Stimulated activated CD8-positive, alpha-beta memory T cell treated with anti-CD3 and anti-CD28 coated beads, Interleukin-12 subunit alpha, Interleukin-12 subunit beta, amount 100 ng/mL, for 4 hours (primary cell): Measurements from ENCODE around the gene NXF1.
"Not testable (repeated sequence)": the region's sequence is repeated elsewhere in the genome, so short reads cannot be mapped to it uniquely, and the experiment has no call there.

Experiments used
- DNase-seq: peaks from one replicate; pipeline ENCODE4 v3.0.0-alpha.2; 2020; ENCODE audit warnings: low read depth

Gene NXF1

GRCh38 chr11:62787005-62787759 is 18.1 kb downstream of the NXF1 start, which contains the start of gene TMEM179B:
TSS of gene TMEM179B (plus strand) at chr11:62787402. CDS start at chr11:62787432, 30 bp downstream.
- DNase-seq = peak; percentile 94

- peak; percentile 70 for DNase-seq
Observed at GRCh38 chr11:62786318-62787004, 18.8 kb downstream of the NXF1 start.

- DNase-seq = no peak
Observed at GRCh38 chr11:62782753-62783152, 22.5 kb downstream of the NXF1 start.

GRCh38 chr11:62778441-62778840 is 26.8 kb downstream of the NXF1 start:
- DNase-seq = no peak

GRCh38 chr11:62777389-62777788 is 27.9 kb downstream of the NXF1 start:
- DNase-seq = no peak

- DNase-seq = no peak
Observed at GRCh38 chr11:62775646-62776045, 29.6 kb downstream of the NXF1 start.

- DNase-seq = no peak
Observed at GRCh38 chr11:62774407-62774806, 30.8 kb downstream of the NXF1 start.

GRCh38 chr11:62771144-62772021 is 33.9 kb downstream of the NXF1 start, which contains the start of gene TAF6L:
TSS of gene TAF6L (plus strand) at chr11:62771396. CDS start at chr11:62775784, 4,388 bp downstream.
- DNase-seq = peak; percentile 85

GRCh38 chr11:62770778-62771143 is 34.5 kb downstream of the NXF1 start:
- DNase-seq = no peak

GRCh38 chr11:62760867-62761227 is 44.4 kb downstream of the NXF1 start:
- DNase-seq = not testable (repeated sequence)

GRCh38 chr11:62757846-62758788 is 47.1 kb downstream of the NXF1 start:
- no peak for DNase-seq

- DNase-seq = no peak
Observed at GRCh38 chr11:62755086-62755615, 50.1 kb downstream of the NXF1 start.

GRCh38 chr11:62753736-62754603 is 51.3 kb downstream of the NXF1 start, which contains the start of gene ZBTB3:
TSS of gene ZBTB3 (minus strand) at chr11:62754160. CDS start at chr11:62753664, 496 bp downstream.
- DNase-seq = peak; percentile 89

- DNase-seq = no peak
Observed at GRCh38 chr11:62752994-62753735, 52.1 kb downstream of the NXF1 start.

GRCh38 chr11:62752177-62752785 is 53.0 kb downstream of the NXF1 start:
- DNase-seq = no peak

- not testable (repeated sequence) for DNase-seq
Observed at GRCh38 chr11:62749931-62750330, 55.3 kb downstream of the NXF1 start.

- no peak for DNase-seq
Observed at GRCh38 chr11:62747475-62748160, 57.6 kb downstream of the NXF1 start.
